Kidney (tissue), 14 donors: Measurements from ENCODE around the gene INPP5E. TPM values are rescaled to one million over a fixed set of nuclear protein-coding genes. Genes with fewer than 3 reads are reported as not detected.
A peak's percentile ranks its signal among the peaks of the same experiment; 100 is the strongest.

Experiments used
- DNase-seq, 5 donors: peaks; one replicate each; pipeline ENCODE4 v3.0.0-alpha.2; 2013 to 2020
- FAIRE-seq: peaks from 2 replicates; lab custom pipeline; 2012; peaks lifted over from hg19 to GRCh38; lab: Jason Lieb, UNC
- H3K27ac ChIP-seq, 2 donors: one replicate each; pipeline ENCODE4 v1.7.0; 2013; ENCODE audit warnings: low read depth in 2 of 2, low read length in 2 of 2, inconsistent platforms in 1 of 2
- H3K27me3 ChIP-seq: one replicate; pipeline ENCODE4 v1.7.1; 2013; ENCODE audit warnings: low read length, inconsistent platforms; ENCODE audit not compliant: control insufficient read depth, insufficient read depth
- H3K36me3 ChIP-seq, 3 donors: one replicate each; pipeline versions ENCODE4 v1.7.0 to v1.7.1; 2013; ENCODE audit warnings: low read length in 3 of 3, control low read depth in 1 of 3, inconsistent platforms in 1 of 3; ENCODE audit not compliant: insufficient read depth in 3 of 3, control insufficient read depth in 2 of 3
- H3K4me1 ChIP-seq, 3 donors: one replicate each; pipeline versions ENCODE4 v1.7.0 to v1.7.1; 2013; ENCODE audit warnings: low read length in 3 of 3, inconsistent platforms in 1 of 3, low read depth in 1 of 3; ENCODE audit not compliant: control insufficient read depth in 2 of 3, insufficient read depth in 2 of 3
- H3K4me3 ChIP-seq, 3 donors: one replicate each; pipeline versions ENCODE4 v1.7.0 to v1.8.1; 2013; ENCODE audit warnings: low read length in 3 of 3, control low read depth in 1 of 3, inconsistent platforms in 1 of 3
- H3K9ac ChIP-seq, 3 donors: one replicate each; pipeline versions ENCODE4 v1.7.0 to v1.7.1; 2013; ENCODE audit warnings: low read length in 3 of 3, control low read depth in 1 of 3, inconsistent platforms in 1 of 3
- H3K9me3 ChIP-seq, 3 donors: one replicate each; pipeline versions ENCODE4 v1.7.0 to v1.7.1; 2013; ENCODE audit warnings: low read length in 3 of 3, control low read depth in 1 of 3, inconsistent platforms in 1 of 3; ENCODE audit not compliant: control insufficient read depth in 2 of 3, insufficient read depth in 1 of 3
- intact Hi-C: fragments of 100-400 bp; cut with DNase I; formaldehyde crosslinking; loops from one replicate; pipeline ENCODE4 v1.11.1; 2022
- polyA plus RNA-seq: library from polyadenylated mRNA; stranded (reverse); fragments of 350-450 nt; fragmentation: Illumina TruSeq; extraction: RNeasy Lipid Tissue Mini Kit (QIAGEN cat#74804); gene quantifications from one replicate; pipeline ENCODE4 v1.2.3, GENCODE V29; 2014; ENCODE audit warnings: low read depth, low replicate concordance; ENCODE audit not compliant: insufficient read depth
- total RNA-seq: library from RNA; stranded (reverse); fragmentation: NEBNext Ultra II Directional; extraction: Animal tissue kit (Norgen Biotek cat#: 25700); gene quantifications from one replicate; pipeline ENCODE4 v1.2.1, GENCODE V29; 2021
- TF ChIP-seq, protein P1 (sequence below): IDR thresholded peaks from 3 replicates; pipeline ENCODE4 v1.5.1; 2012; ENCODE audit warnings: mild to moderate bottlenecking, moderate library complexity, borderline replicate concordance; ENCODE audit not compliant: insufficient read depth; ENCODE audit errors: extremely low read depth
- donor health status: control.
- donor health status: control.
- donor health status: control.
- donor health status: control.
- donor health status: control.
- donor health status: DM: yes; HTN: yes; CAD: no.
- donor health status: Normal renal cell carcinoma (clear cell type).

Gene INPP5E
- total and polyA plus RNA-seq, 2 donors from 2014 or later = 6.9 to 14.0 TPM

DNA sequence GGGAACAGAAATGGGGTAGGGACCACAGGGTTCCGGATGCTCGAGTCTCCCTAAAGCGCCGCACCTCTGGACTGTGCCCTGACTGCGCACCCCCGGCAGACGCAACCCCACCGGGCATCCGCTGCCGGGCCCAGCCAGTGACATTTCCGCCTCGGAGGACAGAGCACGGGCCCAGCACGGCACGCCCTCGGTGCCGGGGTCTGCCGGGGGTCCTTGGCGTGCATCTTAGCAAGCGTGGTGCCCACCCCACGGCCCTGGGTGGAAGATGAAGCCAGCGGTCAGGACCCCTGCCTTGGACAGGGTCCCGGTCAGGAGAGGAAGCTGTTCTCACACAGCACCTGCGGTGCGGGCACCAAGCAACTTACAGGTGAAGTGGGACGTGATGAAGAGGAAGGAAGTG, 7.1 kb downstream of the INPP5E start:
- peak in 1 of 5 donors; percentile 66 for DNase-seq
- Histone ChIP-seq H3K4me3 (no peak overlapping the region), H3K4me1 (peaks cover 0 to 9% (median 0%) of the 10 kb centered on the region in 3 donors), H3K27ac (no peak overlapping the region), H3K36me3 (peaks cover 0 to 7% (median 0%) of the 10 kb centered on the region in 3 donors), H3K9ac (no peak overlapping the region), H3K27me3 (no peaks in the 10 kb centered on the region), H3K9me3 (no peaks in the 10 kb centered on the region)
- no peak for FAIRE-seq
- intact Hi-C loops = no loop called here
- TF ChIP-seq, protein P1, sequence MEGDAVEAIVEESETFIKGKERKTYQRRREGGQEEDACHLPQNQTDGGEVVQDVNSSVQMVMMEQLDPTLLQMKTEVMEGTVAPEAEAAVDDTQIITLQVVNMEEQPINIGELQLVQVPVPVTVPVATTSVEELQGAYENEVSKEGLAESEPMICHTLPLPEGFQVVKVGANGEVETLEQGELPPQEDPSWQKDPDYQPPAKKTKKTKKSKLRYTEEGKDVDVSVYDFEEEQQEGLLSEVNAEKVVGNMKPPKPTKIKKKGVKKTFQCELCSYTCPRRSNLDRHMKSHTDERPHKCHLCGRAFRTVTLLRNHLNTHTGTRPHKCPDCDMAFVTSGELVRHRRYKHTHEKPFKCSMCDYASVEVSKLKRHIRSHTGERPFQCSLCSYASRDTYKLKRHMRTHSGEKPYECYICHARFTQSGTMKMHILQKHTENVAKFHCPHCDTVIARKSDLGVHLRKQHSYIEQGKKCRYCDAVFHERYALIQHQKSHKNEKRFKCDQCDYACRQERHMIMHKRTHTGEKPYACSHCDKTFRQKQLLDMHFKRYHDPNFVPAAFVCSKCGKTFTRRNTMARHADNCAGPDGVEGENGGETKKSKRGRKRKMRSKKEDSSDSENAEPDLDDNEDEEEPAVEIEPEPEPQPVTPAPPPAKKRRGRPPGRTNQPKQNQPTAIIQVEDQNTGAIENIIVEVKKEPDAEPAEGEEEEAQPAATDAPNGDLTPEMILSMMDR = no peak

DNA sequence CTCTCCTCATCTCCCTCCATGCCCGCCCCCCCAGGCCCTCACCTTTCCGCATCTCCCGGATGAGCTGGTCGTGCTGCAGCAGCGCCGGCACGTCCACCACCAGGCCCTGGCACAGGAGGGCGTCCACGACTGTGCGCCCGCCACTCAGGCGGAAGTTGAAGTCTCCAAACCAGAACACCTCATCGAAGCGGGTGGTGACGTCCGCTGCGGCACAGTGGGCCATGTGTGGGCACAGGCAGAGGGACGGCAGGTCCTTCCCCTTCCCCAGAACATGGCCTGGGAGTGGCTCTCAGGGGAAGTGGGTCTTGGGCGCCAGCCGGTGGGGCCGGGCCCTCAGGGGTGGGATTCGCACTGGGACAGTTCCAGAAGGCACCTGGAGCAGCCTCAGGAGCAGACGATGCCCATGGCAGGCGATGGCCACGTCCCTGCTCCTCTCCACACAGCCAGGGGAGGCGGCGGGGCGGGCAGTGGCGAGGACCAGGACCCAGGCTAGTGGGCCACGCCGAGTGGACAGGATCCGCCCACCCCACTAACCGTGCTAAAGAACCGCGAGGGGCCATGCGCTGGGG, 7.8 kb downstream of the INPP5E start:
- peak in 1 of 5 donors; percentile 73 for DNase-seq
- FAIRE-seq = no peak

GRCh38 chr9:136430588-136431234, 8.9 kb downstream of the INPP5E start:
- Histone ChIP-seq H3K9ac (no peak overlapping the region), H3K4me1 (no peaks in the 10 kb centered on the region), H3K27me3 (no peaks in the 10 kb centered on the region), H3K36me3 (peaks cover 0 to 7% (median 0%) of the 10 kb centered on the region in 3 donors), H3K27ac (no peak overlapping the region), H3K4me3 (no peak overlapping the region), H3K9me3 (no peaks in the 10 kb centered on the region)
- peak in 1 of 5 donors; percentile 53 for DNase-seq
- TF ChIP-seq, protein P1 = no peak
- FAIRE-seq = no peak
- intact Hi-C loops = no loop called here

More for the DNA sequence above, 7.8 kb downstream of the INPP5E start:
- H3K9ac ChIP-seq = no peak overlapping the region
- peaks cover 0 to 7% (median 0%) of the 10 kb centered on the region in 3 donors for H3K36me3 ChIP-seq
- H3K27ac ChIP-seq = no peak overlapping the region
- no peaks in the 10 kb centered on the region for H3K9me3 ChIP-seq
- TF ChIP-seq, protein P1 = no peak
- intact Hi-C loops = no loop called here
- H3K27me3 ChIP-seq = no peaks in the 10 kb centered on the region
- peaks cover 0 to 1% (median 0%) of the 10 kb centered on the region in 3 donors for H3K4me1 ChIP-seq
- no peak overlapping the region for H3K4me3 ChIP-seq
